Measurements from ENCODE around the gene LHFPL6. TPM values are rescaled to one million over a fixed set of nuclear protein-coding genes. Genes with fewer than 3 reads are reported as not detected.

Gene LHFPL6
- total and polyA plus RNA-seq, 2 experiments from 2014 or later: 7.8 to 9.5 TPM

GRCh38 chr13:39485314-39485700, 117.7 kb downstream of the LHFPL6 start:
- H3K4me3 Mint-ChIP-seq: no peak overlapping the region
- peaks cover 5% of the 10 kb centered on the region for H3K27me3 Mint-ChIP-seq (ENCODE audit: insufficient read depth, low read depth, poor library complexity)
- H4K20me1 ChIP-seq (replicated peaks; ENCODE audit: insufficient read depth): no peaks in the 10 kb centered on the region
- H3K4me1 Mint-ChIP-seq: peaks cover 57% of the 10 kb centered on the region
- no peaks in the 10 kb centered on the region for H3K27me3 ChIP-seq (ENCODE audit: insufficient read depth)
- no peaks in the 10 kb centered on the region for H3K36me3 Mint-ChIP-seq (ENCODE audit: low read depth)
- H3F3A ChIP-seq (replicated peaks; ENCODE audit: low read depth): 0 out of 2 replicates have a peak, but pooled peaks cover 3% of the 10 kb centered on the region
- DNase-seq (ENCODE audit: low spot score): no peak
- no peak overlapping the region for H3K27ac ChIP-seq (ENCODE audit: low read depth)
- no peaks in the 10 kb centered on the region for H3K36me3 ChIP-seq (ENCODE audit: insufficient read depth)
- no peaks in the 10 kb centered on the region for H3K79me2 ChIP-seq (replicated peaks; ENCODE audit: insufficient read depth)
- H2AFZ ChIP-seq: no peak overlapping the region
- H3K9me2 ChIP-seq (ENCODE audit: insufficient read depth): 0 out of 2 replicates have a peak, but pooled peaks cover 11% of the 10 kb centered on the region
- TF ChIP-seq CTCF (conservative IDR thresholded peaks at IDR 0.05; ENCODE audit: low read depth in 2 of 2) (no peak), REST (IDR thresholded peaks at IDR 0.05; ENCODE audit: unreplicated experiment) (no peak), NANOG (IDR thresholded peaks at IDR 0.05; ENCODE audit: borderline replicate concordance) (no peak), ZNF331 (CRISPR knock-in tag; IDR thresholded peaks at IDR 0.05; ENCODE audit: low read depth) (no peak), EZH2phosphoT487 (IDR thresholded peaks at IDR 0.05; ENCODE audit: unreplicated experiment) (no peak), ZNF462 (CRISPR knock-in tag; IDR thresholded peaks at IDR 0.05) (no peak), ZNF114 (CRISPR knock-in tag; IDR thresholded peaks at IDR 0.05) (no peak), POLR2AphosphoS5 (IDR thresholded peaks at IDR 0.05; ENCODE audit: low read depth) (no peak), STAT1 (IDR thresholded peaks at IDR 0.05; ENCODE audit: unreplicated experiment) (no peak), CREB1 (CRISPR knock-in tag; IDR thresholded peaks at IDR 0.05; ENCODE audit: low read depth) (no peak), ETS1 (IDR thresholded peaks at IDR 0.05) (no peak), EZH2 (IDR thresholded peaks at IDR 0.05; ENCODE audit: low read depth, unreplicated experiment) (no peak), JUNB (IDR thresholded peaks at IDR 0.05; ENCODE audit: unreplicated experiment) (no peak)
- H3K4me3 ChIP-seq: no peak overlapping the region
- peaks cover 56% of the 10 kb centered on the region for H3K4me1 ChIP-seq (ENCODE audit: insufficient read depth)
- peak overlapping the region; percentile 67; the same call in 1 of the 2 replicates for H3K4me2 ChIP-seq
- no peak overlapping the region for H3K27ac Mint-ChIP-seq
- no peaks in the 10 kb centered on the region for H3K9me3 Mint-ChIP-seq
- no peak for ATAC-seq

Measured in GM23338 (cell line).